Activated naive CD8-positive, alpha-beta T cell (primary cell): ENCODE results near the gene LRRC55.

Experiments used
- H3K27ac Mint-ChIP-seq: one replicate; pipeline ENCODE4 v1.8.0; 2021; ENCODE audit warnings: mixed read lengths
- H3K27me3 Mint-ChIP-seq: one replicate; pipeline ENCODE4 v1.8.0; 2021; ENCODE audit warnings: mixed read lengths
- H3K36me3 Mint-ChIP-seq: one replicate; pipeline ENCODE4 v1.8.0; 2021; ENCODE audit warnings: mixed read lengths
- H3K4me1 Mint-ChIP-seq: one replicate; pipeline ENCODE4 v1.8.0; 2021; ENCODE audit warnings: low read depth, mixed read lengths
- H3K4me3 Mint-ChIP-seq: one replicate; pipeline ENCODE4 v1.8.0; 2021; ENCODE audit warnings: mild to moderate bottlenecking, mixed read lengths
- H3K9me3 Mint-ChIP-seq: one replicate; pipeline ENCODE4 v1.8.0; 2021; ENCODE audit warnings: low read depth, mixed read lengths

Gene LRRC55

DNA sequence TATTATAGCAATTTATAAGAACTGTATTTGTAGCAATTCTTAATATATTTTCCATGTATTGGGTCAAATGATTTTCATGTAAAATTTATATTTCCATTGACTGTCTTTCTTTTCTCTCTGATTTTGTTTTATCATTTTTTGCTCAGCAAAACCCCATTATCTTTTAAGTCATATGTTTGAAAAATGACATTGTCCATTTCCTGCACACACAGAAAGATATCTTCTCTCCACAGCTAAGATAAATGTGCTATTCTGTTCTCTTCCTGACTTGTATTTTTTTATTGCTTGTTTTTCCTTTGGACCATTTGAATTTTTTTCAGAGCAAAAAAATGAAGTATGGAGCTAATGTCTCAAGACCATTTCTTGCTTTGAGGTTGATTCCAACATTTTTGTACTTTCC is 6.3 kb upstream of the LRRC55 start:
- Mint-ChIP-seq H3K36me3 (no peaks in the 10 kb centered on the region), H3K27me3 (peaks cover 30% of the 10 kb centered on the region), H3K9me3 (no peaks in the 10 kb centered on the region), H3K4me1 (peaks cover 5% of the 10 kb centered on the region), H3K27ac (no peak overlapping the region), H3K4me3 (no peak overlapping the region)

DNA sequence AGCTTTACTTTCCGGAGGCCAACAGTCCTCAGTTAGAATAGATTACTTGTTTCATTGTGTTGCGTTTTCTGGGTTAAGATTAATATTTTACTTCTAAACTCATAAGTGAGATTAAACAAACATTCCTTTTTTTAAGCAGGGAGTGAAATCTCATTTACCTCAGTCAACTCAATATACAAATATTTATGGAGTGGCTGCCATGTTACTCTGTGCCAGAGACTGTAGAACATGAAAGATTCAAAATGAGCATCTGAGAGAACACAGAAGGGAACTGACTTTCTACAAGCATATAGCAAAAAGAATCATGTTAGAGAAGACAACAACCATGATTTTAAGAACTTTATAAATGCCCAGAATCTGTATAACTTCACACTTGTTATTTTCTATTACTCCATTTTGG is 3.4 kb upstream of the LRRC55 start:
- Mint-ChIP-seq H3K27ac (no peak overlapping the region), H3K4me3 (no peak overlapping the region), H3K27me3 (peaks cover 36% of the 10 kb centered on the region), H3K4me1 (peaks cover 9% of the 10 kb centered on the region), H3K36me3 (no peaks in the 10 kb centered on the region), H3K9me3 (no peaks in the 10 kb centered on the region)

GRCh38 chr11:57179681-57180080 is 2.1 kb upstream of the LRRC55 start:
- Mint-ChIP-seq H3K27me3 (peaks cover 30% of the 10 kb centered on the region), H3K4me1 (peaks cover 9% of the 10 kb centered on the region), H3K27ac (no peak overlapping the region)

GRCh38 chr11:57180081-57180561 is 1.6 kb upstream of the LRRC55 start:
- H3K27ac Mint-ChIP-seq = no peak overlapping the region
- no peaks in the 10 kb centered on the region for H3K9me3 Mint-ChIP-seq
- peaks cover 9% of the 10 kb centered on the region for H3K4me1 Mint-ChIP-seq
- H3K4me3 Mint-ChIP-seq = no peak overlapping the region
- H3K27me3 Mint-ChIP-seq = peaks cover 28% of the 10 kb centered on the region
- H3K36me3 Mint-ChIP-seq = no peaks in the 10 kb centered on the region

More at GRCh38 chr11:57179681-57180080, 2.1 kb upstream of the LRRC55 start:
- no peaks in the 10 kb centered on the region for H3K36me3 Mint-ChIP-seq
- H3K4me3 Mint-ChIP-seq = no peak overlapping the region
- H3K9me3 Mint-ChIP-seq = no peaks in the 10 kb centered on the region

DNA sequence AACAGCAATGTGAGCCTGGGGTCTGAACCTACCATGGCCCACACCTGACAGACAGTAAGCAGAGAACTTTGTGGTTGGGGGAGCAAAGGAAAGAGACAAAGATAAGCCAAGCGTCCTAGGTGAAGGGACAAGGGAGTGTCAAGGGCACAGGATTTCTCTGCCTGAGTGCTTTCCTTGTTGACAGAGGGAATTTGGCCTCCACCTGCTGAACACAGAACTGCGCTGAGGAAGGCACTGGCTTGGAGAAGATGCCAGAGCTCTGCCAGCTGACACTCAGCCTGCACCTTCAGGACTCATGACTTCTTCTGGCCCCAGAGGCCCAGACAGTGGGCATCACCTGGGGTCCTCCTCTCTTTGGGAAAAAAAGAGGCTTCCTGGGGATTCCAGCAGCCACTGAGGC is 789 bp upstream of the LRRC55 start:
- Mint-ChIP-seq H3K4me3 (no peak overlapping the region), H3K27ac (no peak overlapping the region), H3K4me1 (peaks cover 9% of the 10 kb centered on the region), H3K9me3 (no peaks in the 10 kb centered on the region), H3K27me3 (peaks cover 27% of the 10 kb centered on the region), H3K36me3 (no peaks in the 10 kb centered on the region)

- no peak overlapping the region for H3K27ac Mint-ChIP-seq
- no peaks in the 10 kb centered on the region for H3K9me3 Mint-ChIP-seq
- peaks cover 9% of the 10 kb centered on the region for H3K4me1 Mint-ChIP-seq
- no peak overlapping the region for H3K4me3 Mint-ChIP-seq
- peaks cover 18% of the 10 kb centered on the region for H3K27me3 Mint-ChIP-seq
- no peaks in the 10 kb centered on the region for H3K36me3 Mint-ChIP-seq
These were observed 1.1 kb downstream of the LRRC55 start for GRCh38 chr11:57182896-57183295.

- H3K9me3 Mint-ChIP-seq = no peaks in the 10 kb centered on the region
- H3K4me3 Mint-ChIP-seq = no peak overlapping the region
- no peak overlapping the region for H3K27ac Mint-ChIP-seq
- no peaks in the 10 kb centered on the region for H3K36me3 Mint-ChIP-seq
- H3K27me3 Mint-ChIP-seq = peaks cover 20% of the 10 kb centered on the region
- H3K4me1 Mint-ChIP-seq = no peaks in the 10 kb centered on the region
These were observed 8.8 kb downstream of the LRRC55 start for GRCh38 chr11:57190548-57190947.

GRCh38 chr11:57191311-57192219 is 9.8 kb downstream of the LRRC55 start:
- no peak overlapping the region for H3K27ac Mint-ChIP-seq
- no peaks in the 10 kb centered on the region for H3K9me3 Mint-ChIP-seq
- H3K27me3 Mint-ChIP-seq = peaks cover 21% of the 10 kb centered on the region
- H3K4me3 Mint-ChIP-seq = no peak overlapping the region
- H3K4me1 Mint-ChIP-seq = no peaks in the 10 kb centered on the region
- H3K36me3 Mint-ChIP-seq = no peaks in the 10 kb centered on the region

DNA sequence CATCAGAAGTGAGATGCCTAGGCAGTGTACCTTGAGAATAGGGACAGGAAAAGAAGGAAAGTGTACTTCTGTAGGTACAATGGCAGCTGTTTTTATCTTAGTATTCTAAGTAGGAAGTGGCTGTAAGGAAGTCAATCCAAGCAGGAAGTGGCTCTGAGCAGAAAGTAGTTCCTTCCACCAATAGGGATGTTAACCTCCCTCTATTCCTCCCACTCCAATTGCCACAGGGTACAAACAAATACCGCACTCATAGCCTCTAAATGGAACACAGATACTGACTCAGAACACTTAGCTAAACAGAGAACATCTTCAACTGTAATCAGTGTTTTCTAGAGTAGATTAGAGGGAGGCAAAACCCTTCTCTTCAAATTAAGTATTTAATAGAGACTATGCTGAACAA is 10.6 kb downstream of the LRRC55 start:
- Mint-ChIP-seq H3K36me3 (no peaks in the 10 kb centered on the region), H3K4me3 (no peak overlapping the region), H3K27ac (no peak overlapping the region), H3K4me1 (no peaks in the 10 kb centered on the region), H3K27me3 (peaks cover 21% of the 10 kb centered on the region), H3K9me3 (no peaks in the 10 kb centered on the region)

GRCh38 chr11:57196596-57196995 is 14.8 kb downstream of the LRRC55 start:
- no peak overlapping the region for H3K27ac Mint-ChIP-seq
- H3K27me3 Mint-ChIP-seq = peaks cover 10% of the 10 kb centered on the region
- no peaks in the 10 kb centered on the region for H3K36me3 Mint-ChIP-seq
- H3K4me1 Mint-ChIP-seq = no peaks in the 10 kb centered on the region
- no peak overlapping the region for H3K4me3 Mint-ChIP-seq
- H3K9me3 Mint-ChIP-seq = no peaks in the 10 kb centered on the region

DNA sequence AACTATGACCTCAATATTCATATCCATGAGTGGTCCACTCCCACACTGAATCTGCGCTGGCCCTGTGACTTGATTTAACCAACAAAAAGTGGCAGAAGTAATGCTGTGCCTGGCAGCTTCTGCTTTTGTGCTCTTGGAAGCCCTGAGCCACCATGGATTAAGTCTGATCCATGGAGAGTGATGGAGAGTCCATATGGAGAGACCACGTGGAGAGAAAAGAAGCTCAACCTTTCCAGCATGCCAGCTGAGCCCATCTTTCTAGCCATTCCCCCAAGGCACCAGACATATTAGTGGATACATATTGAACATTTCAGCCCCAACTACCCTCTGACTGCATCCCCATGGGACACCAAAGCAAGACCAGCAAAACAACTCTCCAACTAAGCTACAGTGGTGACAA is 16.0 kb downstream of the LRRC55 start:
- Mint-ChIP-seq H3K9me3 (no peaks in the 10 kb centered on the region), H3K4me1 (no peaks in the 10 kb centered on the region), H3K36me3 (no peaks in the 10 kb centered on the region), H3K27me3 (peaks cover 10% of the 10 kb centered on the region), H3K27ac (no peak overlapping the region), H3K4me3 (no peak overlapping the region)

GRCh38 chr11:57199330-57199729 is 17.6 kb downstream of the LRRC55 start:
- no peak overlapping the region for H3K4me3 Mint-ChIP-seq
- H3K4me1 Mint-ChIP-seq = no peaks in the 10 kb centered on the region
- no peaks in the 10 kb centered on the region for H3K36me3 Mint-ChIP-seq
- H3K27me3 Mint-ChIP-seq = peaks cover 7% of the 10 kb centered on the region
- H3K27ac Mint-ChIP-seq = no peak overlapping the region
- H3K9me3 Mint-ChIP-seq = no peaks in the 10 kb centered on the region

DNA sequence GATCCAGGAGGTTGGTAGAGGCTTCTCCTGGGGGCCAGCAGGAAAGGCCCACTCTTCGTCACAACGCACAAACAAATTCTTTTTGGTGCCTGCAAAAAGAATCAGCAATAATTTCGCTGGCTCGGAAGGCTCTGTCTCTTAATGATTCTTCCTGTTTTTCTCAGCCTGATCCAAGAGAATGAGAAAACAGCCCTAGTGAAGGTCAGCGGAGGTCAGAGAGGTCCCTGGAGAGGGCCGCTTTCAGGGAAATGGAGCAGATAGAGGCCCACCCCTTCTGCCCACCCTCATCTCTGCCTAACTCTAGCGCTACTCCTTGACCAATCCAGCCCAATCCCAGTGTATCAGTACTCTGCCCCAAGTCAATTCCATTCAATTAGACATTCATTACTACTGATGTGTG is 19.2 kb downstream of the LRRC55 start:
- Mint-ChIP-seq H3K27ac (no peak overlapping the region), H3K4me3 (no peak overlapping the region), H3K9me3 (no peaks in the 10 kb centered on the region), H3K36me3 (no peaks in the 10 kb centered on the region), H3K27me3 (peaks cover 5% of the 10 kb centered on the region), H3K4me1 (no peaks in the 10 kb centered on the region)

DNA sequence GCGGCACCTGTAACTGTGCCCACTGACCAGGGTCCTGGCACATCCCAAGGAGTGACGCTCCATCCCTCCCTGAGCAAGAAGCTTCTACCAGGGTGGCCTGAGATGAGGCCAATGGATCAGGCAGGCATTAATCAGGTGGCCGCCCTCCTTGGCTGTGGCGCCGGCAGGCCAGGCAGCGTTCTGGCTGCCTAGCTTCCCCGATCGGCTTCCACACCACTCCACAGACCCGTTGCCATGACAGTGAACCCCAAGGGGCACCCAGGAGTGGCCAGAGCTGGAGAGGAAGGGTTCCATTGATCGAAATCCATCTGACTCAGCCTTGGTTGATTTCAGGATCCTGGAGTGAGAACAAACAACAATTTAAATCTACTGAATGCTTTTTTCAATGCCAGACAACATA is 20.5 kb downstream of the LRRC55 start:
- Mint-ChIP-seq H3K36me3 (no peaks in the 10 kb centered on the region), H3K9me3 (no peaks in the 10 kb centered on the region), H3K27ac (no peak overlapping the region), H3K4me1 (no peaks in the 10 kb centered on the region), H3K4me3 (no peak overlapping the region), H3K27me3 (peaks cover 11% of the 10 kb centered on the region)

DNA sequence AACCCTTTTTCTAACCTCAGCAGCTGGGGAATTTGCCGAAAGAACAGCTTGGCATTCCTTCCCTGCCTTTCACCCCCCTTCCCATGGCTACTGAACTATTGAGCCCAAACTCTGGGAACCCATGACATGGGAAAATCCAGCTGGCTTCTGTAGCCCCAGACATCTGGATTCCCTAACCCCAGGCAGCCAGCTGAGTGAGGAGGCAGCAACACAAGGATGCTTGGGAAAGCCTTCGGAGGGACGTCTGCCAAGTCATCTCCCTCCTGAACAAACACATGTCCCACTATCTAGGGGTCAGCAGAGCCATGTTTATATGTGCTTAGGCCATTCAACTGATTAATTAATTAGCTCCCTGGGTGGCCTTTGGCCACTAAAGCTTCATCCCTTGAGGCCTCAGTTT is 21.6 kb downstream of the LRRC55 start:
- H3K27ac Mint-ChIP-seq = no peak overlapping the region
- H3K9me3 Mint-ChIP-seq = no peaks in the 10 kb centered on the region
- no peak overlapping the region for H3K4me3 Mint-ChIP-seq
- H3K27me3 Mint-ChIP-seq = peaks cover 11% of the 10 kb centered on the region
- H3K4me1 Mint-ChIP-seq = no peaks in the 10 kb centered on the region
- no peaks in the 10 kb centered on the region for H3K36me3 Mint-ChIP-seq
